Gastroesophageal sphincter (tissue), 4 donors: Measurements from ENCODE around the gene UNC13B. TPM values are rescaled to one million over a fixed set of nuclear protein-coding genes. Genes with fewer than 3 reads are reported as not detected.

Experiments used
- ATAC-seq: fragments of 150-250 bp; one replicate; pipeline ENCODE4 v1.9.1; 2016; ENCODE audit warnings: mild to moderate bottlenecking, moderate library complexity
- H3K27ac ChIP-seq, 4 donors: fragments of 200-600 bp; sonication (generic) in 3 of 4; 1 replicate in 3 of 4; 2 replicates in 1 of 4; pipeline ENCODE4 v1.5.1; 2016 to 2019
- H3K27me3 ChIP-seq: fragments of 200-600 bp; sonication (generic); one replicate; pipeline ENCODE4 v1.5.1; 2019
- H3K36me3 ChIP-seq, 2 donors: fragments of 200-600 bp; sonication (generic); one replicate each; pipeline ENCODE4 v1.5.1; 2019; ENCODE audit warnings: control low read depth in 1 of 2
- H3K4me1 ChIP-seq, 3 donors: fragments of 200-600 bp; sonication (generic); 1 replicate in 2 of 3; 2 replicates in 1 of 3; pipeline ENCODE4 v1.5.1; 2016 to 2019; ENCODE audit warnings: control low read depth in 2 of 3
- H3K4me3 ChIP-seq, 2 donors: fragments of 200-600 bp; sonication (generic); one replicate each; pipeline ENCODE4 v1.5.1; 2019; ENCODE audit warnings: mild to moderate bottlenecking in 1 of 2, moderate library complexity in 1 of 2
- H3K9me3 ChIP-seq, 3 donors: fragments of 200-600 bp; sonication (generic); one replicate each; pipeline ENCODE4 v1.5.1; 2017 to 2019; ENCODE audit warnings: control low read depth in 2 of 3
- EP300 ChIP-seq: sonication (generic); formaldehyde crosslinking; IDR thresholded peaks from one replicate; pipeline ENCODE4 v1.6.1; 2017; ENCODE audit warnings: antibody characterized with exemption, mild to moderate bottlenecking
- POLR2A ChIP-seq, 2 donors: fragments of 450-650 bp; IDR thresholded peaks; one replicate each; pipeline ENCODE4 v1.6.1; 2017; ENCODE audit warnings: antibody characterized with exemption in 2 of 2, mild to moderate bottlenecking in 2 of 2, moderate library complexity in 1 of 2
- POLR2AphosphoS5 ChIP-seq: sonication (generic); formaldehyde crosslinking; IDR thresholded peaks from one replicate; pipeline ENCODE4 v1.6.1; 2017; ENCODE audit warnings: antibody characterized with exemption
- WGBS, 2 donors: methylation state at CpG; one replicate each; pipeline ENCODE4 v1.1.5; 2018; ENCODE audit warnings: low coverage in 1 of 2; 5-methylcytosine and 5-hydroxymethylcytosine counted together
- total RNA-seq, 4 donors: library from RNA; depleted of rRNA; stranded (reverse); fragments of >200 nt; gene quantifications; one replicate each; pipeline ENCODE4 v1.1.0, GENCODE V29; 2016
- TF ChIP-seq, protein P1 (sequence below), 4 experiments: fragments of 200-600 bp in 2 of 4; fragments of 450-650 bp in 2 of 4; sonication (generic) in 1 of 4; IDR thresholded peaks; one replicate each; pipeline ENCODE4 v1.5.1; 2017 to 2019; ENCODE audit warnings: antibody characterized with exemption in 4 of 4, mild to moderate bottlenecking in 2 of 4, moderate library complexity in 2 of 4

The UNC13B gene
- total RNA-seq, 4 donors from 2014 or later, result 21.3 to 35.3 (median 31.7) TPM

DNA sequence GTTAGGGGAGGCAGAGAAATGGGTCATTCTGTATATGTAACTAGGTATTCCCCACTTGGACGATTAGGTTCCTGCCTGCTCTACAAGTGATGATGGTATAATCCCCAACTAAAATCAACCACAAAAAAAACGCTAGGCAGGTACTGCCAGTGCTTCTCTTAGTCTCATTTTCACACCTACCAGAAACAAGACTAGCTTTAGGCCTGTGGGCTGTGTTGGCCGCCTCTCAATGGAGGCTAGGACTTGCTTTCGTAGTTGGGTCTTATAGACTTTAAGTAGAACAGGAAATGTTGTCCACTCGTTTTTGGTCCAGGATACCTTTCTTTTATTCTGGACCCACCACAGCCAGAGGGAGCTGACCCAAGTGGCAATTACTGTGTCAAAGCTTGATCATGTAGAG is 111.8 kb downstream of the UNC13B start:
- H3K9me3 ChIP-seq, result no peaks in the 10 kb centered on the region
- no peak overlapping the region for H3K27ac ChIP-seq
- no peaks in the 10 kb centered on the region for H3K27me3 ChIP-seq
- TF ChIP-seq POLR2A (IDR thresholded peaks at IDR 0.05), result no peak
- no peak for TF ChIP-seq POLR2AphosphoS5
- TF ChIP-seq, protein P1, sequence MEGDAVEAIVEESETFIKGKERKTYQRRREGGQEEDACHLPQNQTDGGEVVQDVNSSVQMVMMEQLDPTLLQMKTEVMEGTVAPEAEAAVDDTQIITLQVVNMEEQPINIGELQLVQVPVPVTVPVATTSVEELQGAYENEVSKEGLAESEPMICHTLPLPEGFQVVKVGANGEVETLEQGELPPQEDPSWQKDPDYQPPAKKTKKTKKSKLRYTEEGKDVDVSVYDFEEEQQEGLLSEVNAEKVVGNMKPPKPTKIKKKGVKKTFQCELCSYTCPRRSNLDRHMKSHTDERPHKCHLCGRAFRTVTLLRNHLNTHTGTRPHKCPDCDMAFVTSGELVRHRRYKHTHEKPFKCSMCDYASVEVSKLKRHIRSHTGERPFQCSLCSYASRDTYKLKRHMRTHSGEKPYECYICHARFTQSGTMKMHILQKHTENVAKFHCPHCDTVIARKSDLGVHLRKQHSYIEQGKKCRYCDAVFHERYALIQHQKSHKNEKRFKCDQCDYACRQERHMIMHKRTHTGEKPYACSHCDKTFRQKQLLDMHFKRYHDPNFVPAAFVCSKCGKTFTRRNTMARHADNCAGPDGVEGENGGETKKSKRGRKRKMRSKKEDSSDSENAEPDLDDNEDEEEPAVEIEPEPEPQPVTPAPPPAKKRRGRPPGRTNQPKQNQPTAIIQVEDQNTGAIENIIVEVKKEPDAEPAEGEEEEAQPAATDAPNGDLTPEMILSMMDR (IDR thresholded peaks at IDR 0.05), result no peak
- no peak for TF ChIP-seq EP300
- no peak for ATAC-seq
- H3K4me1 ChIP-seq, result peaks cover 0 to 23% (median 4%) of the 10 kb centered on the region in 3 donors
- H3K4me3 ChIP-seq, result no peak overlapping the region
- 89 to 100% methylated on average over 3 to 5 of the region's 5 CpGs for WGBS, 2 donors
- H3K36me3 ChIP-seq, result no peaks in the 10 kb centered on the region

- ATAC-seq, result no peak
- Histone ChIP-seq H3K27ac (no peak overlapping the region), H3K4me1 (peaks cover 0 to 18% (median 4%) of the 10 kb centered on the region in 3 donors), H3K9me3 (no peaks in the 10 kb centered on the region), H3K36me3 (no peaks in the 10 kb centered on the region), H3K4me3 (no peak overlapping the region), H3K27me3 (no peaks in the 10 kb centered on the region)
- 72 to 83% methylated on average over 2 of the region's 2 CpGs for WGBS, 2 donors
- no peak for TF ChIP-seq EP300
- TF ChIP-seq POLR2AphosphoS5, result no peak
- TF ChIP-seq, protein P1 (IDR thresholded peaks at IDR 0.05), result no peak
- TF ChIP-seq POLR2A (IDR thresholded peaks at IDR 0.05), result no peak
These were observed 113.2 kb downstream of the UNC13B start for GRCh38 chr9:35274993-35275392.

DNA sequence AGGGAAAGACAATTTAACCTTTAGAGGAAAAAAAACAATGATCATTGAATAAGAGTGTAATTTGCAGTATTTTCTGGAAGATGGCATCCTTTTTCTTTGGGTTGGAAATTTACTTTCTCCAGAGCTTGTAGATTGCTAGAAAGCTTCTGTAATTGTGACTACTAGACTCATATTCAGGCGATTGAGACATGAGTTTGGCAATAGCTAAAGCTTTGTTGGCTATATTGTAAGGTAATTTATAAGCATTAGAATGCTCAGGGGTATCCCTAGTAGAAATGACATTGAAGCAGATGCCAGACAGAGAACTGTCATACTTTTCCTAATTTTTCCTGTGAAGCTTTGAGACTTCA is 115.3 kb downstream of the UNC13B start:
- Histone ChIP-seq H3K36me3 (no peaks in the 10 kb centered on the region), H3K4me3 (no peak overlapping the region), H3K9me3 (no peaks in the 10 kb centered on the region), H3K27ac (peak overlapping the region in 2 of 4 donors; percentile 33 to 48), H3K27me3 (no peaks in the 10 kb centered on the region), H3K4me1 (peaks cover 0 to 17% (median 4%) of the 10 kb centered on the region in 3 donors)
- no peak for TF ChIP-seq POLR2A (IDR thresholded peaks at IDR 0.05)
- TF ChIP-seq, protein P1 (IDR thresholded peaks at IDR 0.05), result no peak
- TF ChIP-seq EP300, result no peak
- no peak for TF ChIP-seq POLR2AphosphoS5
- ATAC-seq, result no peak
- WGBS, 2 donors, result 54 to 100% methylated on average over 1 of the region's 1 CpG

- 64 to 69% methylated on average over 6 to 7 of the region's 7 CpGs for WGBS, 2 donors
- H3K4me3 ChIP-seq, result no peak overlapping the region
- H3K27me3 ChIP-seq, result no peaks in the 10 kb centered on the region
- TF ChIP-seq POLR2AphosphoS5, result no peak
- TF ChIP-seq, protein P1 (IDR thresholded peaks at IDR 0.05), result no peak
- TF ChIP-seq POLR2A (IDR thresholded peaks at IDR 0.05), result no peak
- TF ChIP-seq EP300, result no peak
- peak overlapping the region in 2 of 4 donors; percentile 21 to 33 for H3K27ac ChIP-seq
- peaks cover 0 to 17% (median 4%) of the 10 kb centered on the region in 3 donors for H3K4me1 ChIP-seq
- no peaks in the 10 kb centered on the region for H3K36me3 ChIP-seq
- no peaks in the 10 kb centered on the region for H3K9me3 ChIP-seq
- peak; percentile 78 for ATAC-seq
These were observed 116.0 kb downstream of the UNC13B start for GRCh38 chr9:35277628-35278359.

- no peak overlapping the region for H3K27ac ChIP-seq
- no peak for TF ChIP-seq POLR2AphosphoS5
- no peak for TF ChIP-seq POLR2A (IDR thresholded peaks at IDR 0.05)
- TF ChIP-seq, protein P1 (IDR thresholded peaks at IDR 0.05), result no peak
- no peak for TF ChIP-seq EP300
- no peak overlapping the region for H3K4me3 ChIP-seq
- H3K4me1 ChIP-seq, result peaks cover 0 to 17% (median 4%) of the 10 kb centered on the region in 3 donors
- no peaks in the 10 kb centered on the region for H3K27me3 ChIP-seq
- 79 to 92% methylated on average over 1 to 2 of the region's 2 CpGs for WGBS, 2 donors
- no peaks in the 10 kb centered on the region for H3K36me3 ChIP-seq
- no peaks in the 10 kb centered on the region for H3K9me3 ChIP-seq
- no peak for ATAC-seq
These were observed 118.1 kb downstream of the UNC13B start for GRCh38 chr9:35279946-35280345.
